ENCODE results near the gene ST8SIA2. TPM values are rescaled to one million over a fixed set of nuclear protein-coding genes. Genes with fewer than 3 reads are reported as not detected.
"Not testable (repeated sequence)": the region's sequence is repeated elsewhere in the genome, so short reads cannot be mapped to it uniquely, and the experiment has no call there.

The ST8SIA2 gene
- polyA plus RNA-seq, 4 donors: 4.9 to 6.9 (median 5.9) TPM

DNA sequence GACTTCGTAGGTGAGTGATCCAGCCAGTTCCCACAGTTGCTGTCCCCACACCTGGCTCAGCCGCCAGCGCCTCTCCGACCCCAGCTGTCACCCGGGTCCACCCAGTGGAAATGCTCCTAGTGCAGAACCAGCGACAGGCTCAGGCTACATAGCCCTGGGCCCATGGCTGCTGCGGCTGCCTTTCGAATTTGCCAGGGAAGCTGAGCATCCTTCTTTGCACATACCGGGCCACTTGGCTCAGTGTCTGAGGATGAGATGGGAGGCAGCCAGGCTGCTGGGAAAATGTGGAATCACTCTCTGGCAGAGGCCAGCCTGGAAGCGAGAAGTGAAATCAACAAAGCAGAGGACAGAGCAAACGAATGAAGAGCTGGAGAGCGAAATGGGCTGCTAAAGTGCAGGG is 80.1 kb downstream of the ST8SIA2 start:
- no peak for DNase-seq (ENCODE audit: low read depth in 4 of 4, low spot score in 3 of 4)

DNA sequence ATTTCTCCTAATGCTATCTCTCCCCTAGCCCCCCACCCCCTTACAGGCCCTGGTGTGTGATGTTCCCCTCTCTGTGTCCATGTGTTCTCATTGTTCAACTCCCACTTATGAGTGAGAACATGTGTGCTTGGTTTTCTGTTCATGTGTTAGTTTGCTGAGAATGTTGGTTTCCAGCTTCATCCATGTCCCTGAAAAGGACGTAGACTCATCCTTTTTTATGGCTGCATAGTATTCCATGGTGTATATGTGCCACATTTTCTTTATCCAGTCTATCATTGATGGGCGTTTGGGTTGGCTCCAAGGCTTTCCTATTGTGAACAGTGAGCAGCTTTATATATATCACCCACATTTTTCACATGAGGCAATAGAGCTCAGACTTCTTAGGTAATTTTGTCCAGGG is 86.0 kb downstream of the ST8SIA2 start:
- DNase-seq (ENCODE audit: low read depth in 4 of 4, low spot score in 3 of 4): not testable (repeated sequence)

DNA sequence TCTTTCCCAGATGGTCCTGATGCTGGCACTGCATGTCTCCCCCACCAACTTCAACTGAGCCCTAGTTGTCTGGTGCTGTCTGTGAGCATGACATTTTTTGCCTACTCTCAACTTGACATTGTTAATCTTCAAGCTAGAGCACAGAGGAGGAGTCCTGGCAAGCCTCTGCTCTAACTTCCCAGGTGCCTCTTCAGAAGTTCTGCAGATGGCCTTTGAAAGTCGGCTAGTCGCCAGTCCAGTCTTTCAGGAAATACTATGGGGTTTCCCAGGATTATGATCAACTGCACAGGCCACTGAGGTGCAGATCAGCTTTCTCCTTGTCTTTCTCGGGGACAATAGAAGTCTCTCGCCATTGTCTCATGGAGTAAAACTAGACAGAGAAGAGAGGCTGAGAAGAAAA is 86.7 kb downstream of the ST8SIA2 start:
- no peak for DNase-seq (ENCODE audit: low read depth in 4 of 4, low spot score in 3 of 4)

DNA sequence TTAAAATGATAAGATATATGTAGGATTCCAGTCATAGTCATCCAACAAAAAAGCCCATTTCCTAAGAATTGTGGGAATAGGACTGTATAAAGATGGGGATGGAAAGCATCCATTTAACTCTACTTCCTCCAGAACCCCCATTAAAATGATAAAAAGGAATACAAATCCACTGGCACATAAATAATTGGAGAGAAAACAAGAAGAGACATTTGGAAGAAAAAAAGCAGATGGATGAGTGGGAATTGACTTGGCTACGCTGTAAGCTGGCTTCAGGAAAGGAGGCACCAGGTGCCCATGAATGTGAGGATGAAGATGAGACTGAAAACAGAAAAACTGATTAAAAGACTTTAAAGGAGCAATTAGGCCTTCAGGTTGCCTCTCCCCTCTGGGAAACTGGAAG is 91.8 kb downstream of the ST8SIA2 start:
- no peak for DNase-seq (ENCODE audit: low read depth in 4 of 4, low spot score in 3 of 4)

DNA sequence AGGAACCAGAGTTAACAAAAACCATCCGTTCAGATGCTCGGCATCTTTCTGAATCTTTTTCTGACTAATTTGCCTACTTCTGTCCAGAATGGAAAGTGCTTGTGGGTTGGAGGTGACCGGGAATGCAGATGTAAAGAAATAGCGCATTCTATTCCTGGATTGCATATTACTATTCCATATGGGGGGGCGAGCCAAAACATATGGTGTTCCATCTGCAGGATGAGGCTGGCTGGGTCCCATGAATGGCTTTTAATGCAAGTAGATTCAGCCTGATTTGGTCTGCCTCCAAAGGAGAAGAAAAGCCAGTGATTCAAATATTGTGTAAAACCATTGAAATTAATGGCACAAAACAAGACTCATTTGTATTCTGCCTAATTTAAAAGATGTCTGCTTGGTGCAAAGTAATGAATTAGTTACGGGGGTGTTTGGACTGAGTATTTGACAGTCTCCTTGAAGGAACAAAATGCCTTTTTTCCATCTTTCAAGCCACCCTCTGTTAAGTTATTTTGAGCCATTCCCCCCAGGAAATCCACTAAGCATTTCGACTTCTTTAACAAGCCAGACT is 99.0 kb downstream of the ST8SIA2 start:
- no peak for DNase-seq (ENCODE audit: low read depth in 4 of 4, low spot score in 3 of 4)

DNA sequence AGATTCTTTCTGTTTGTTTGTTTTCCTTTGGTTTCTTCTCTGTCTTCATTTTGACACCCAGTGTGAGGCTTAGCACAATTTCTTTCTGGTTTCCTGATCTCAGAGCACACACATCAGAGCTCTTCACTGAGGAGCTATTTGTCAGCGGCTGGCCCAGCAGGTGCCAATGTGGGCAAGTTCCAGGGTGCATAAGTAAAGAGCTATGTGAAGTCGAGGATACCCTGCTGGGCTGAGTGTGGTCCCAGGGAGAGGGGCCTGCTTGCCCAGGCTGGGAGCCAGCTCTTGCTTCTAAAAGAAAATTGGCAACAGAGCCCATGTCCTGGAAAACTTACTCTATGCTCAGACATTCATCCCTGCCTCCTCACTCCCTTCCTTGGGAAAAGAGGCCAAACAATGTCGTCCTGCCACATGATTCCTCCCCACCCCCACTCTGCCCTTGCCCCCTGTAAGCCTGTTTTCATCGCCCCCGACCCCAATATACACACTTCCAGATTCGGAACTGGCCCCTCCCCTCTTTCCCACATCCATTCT is 101.2 kb downstream of the ST8SIA2 start:
- no peak for DNase-seq (ENCODE audit: low read depth in 4 of 4, low spot score in 3 of 4)

DNA sequence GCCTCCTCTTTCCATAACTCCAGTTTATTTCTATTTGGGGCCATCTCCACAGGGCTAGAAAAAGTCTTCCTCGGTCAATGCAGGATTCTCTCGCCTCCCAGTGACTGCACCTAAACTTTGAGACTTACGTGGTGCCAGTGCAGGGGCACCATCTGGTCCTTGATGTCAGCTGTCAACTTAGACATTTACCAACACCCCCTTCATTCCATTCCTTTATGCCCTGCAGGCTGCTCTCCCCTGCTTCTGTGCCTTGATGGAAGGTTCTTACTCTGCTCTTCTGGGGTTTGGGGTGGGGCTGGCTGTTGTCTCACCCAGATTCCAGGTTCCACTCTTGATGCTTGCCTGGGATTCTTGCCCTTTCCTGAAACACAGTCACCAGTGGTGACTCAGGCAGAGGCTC is 101.8 kb downstream of the ST8SIA2 start:
- DNase-seq (ENCODE audit: low read depth in 4 of 4, low spot score in 3 of 4): no peak

DNA sequence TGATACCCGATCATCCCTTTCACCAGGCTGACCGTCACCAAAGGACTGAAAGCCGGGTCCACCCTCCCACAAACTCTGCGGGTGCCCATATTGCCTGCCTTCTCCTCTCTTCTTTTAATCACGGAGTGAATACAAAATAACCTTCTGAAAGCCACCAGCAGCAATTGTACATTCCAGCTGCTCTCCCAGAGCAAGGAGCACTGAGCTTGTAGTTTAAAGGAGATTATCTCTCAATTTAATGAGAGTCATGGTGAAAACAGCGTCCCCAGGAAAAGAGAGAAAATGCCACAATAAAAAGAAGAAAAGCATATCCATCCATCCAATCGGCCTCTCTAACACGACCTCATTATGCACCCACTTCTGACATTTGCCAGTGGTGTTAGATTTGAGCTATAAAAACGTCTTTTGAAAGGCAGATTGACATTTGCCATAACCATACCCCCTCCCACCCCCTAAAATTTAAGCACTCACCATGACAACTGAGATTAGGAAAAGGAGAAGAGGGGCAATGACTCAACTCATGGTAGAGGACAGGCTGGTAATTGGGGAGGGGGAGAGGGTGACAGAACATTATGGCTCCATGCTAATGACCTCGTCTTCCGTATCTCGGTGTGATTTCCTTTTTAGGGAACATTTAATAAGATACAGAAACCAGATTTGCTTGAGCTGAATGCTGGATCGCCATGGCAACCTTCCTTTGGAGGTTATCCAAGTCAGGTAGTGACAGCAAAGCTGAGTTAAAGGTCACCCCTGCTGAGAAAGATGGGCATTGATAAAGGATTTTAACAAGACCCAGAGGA is 106.2 kb downstream of the ST8SIA2 start:
- DNase-seq (ENCODE audit: low read depth in 4 of 4, low spot score in 3 of 4): no peak

DNA sequence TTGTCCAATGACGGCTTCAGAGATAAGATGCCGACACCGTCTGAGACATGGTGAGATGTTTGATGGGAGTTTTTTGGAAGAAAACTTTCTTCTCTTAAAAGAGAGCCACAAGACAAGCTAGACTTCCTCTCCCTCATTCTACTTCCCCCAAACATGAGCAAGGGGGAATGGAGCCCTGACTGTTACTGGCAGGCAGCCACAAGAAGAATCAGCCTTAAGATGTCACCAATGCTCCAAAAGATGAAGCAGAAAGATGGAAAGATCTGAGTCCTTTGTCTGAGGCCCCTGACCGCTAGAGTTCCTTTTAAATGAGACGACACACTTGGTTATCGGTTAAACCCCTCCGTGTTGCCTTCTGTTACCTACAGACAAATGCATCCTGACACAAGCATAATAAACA is 108.7 kb downstream of the ST8SIA2 start:
- no peak for DNase-seq (ENCODE audit: low read depth in 4 of 4, low spot score in 3 of 4)

DNA sequence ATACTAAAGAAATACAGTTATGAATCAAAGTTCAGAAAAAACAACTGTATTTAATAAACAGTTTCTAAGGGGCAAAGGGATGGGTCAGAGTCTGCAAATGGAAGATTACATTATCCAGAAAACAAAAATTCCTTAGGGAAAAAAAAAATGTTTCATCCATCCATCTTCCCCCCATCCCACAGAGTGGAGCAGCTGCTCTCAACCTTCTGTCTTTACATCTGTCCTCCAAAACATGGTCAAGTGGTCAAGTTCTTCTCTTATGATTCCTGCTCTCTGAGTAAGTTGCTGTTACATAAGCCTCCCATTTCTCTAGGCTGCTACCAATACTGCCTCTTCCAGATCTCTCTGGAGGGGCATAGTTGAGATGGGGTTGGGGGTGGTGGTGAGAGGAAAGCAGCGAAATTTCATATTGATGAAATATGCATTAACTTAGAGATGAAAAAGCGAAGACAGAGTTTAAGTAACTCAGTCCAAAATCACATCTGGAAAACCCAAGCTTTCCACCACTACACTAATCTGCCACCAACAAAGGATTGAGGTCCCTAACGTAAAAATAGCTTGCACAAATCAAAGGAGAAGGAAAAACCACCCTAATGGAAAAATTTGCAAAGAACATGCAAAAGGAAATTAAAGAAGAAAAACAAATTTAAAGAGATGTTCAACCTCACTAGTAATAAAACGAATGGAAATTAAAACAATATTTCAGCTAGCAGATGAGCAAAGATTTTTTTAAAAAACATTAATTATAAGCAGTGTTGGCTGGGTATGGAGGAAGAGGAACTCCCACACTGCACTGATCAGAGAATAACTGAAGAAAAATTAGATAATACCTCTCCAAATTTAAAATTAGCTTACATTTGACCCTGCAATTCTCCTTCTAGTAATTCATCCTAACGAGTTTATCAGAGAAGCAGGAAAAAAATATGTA is 109.5 kb downstream of the ST8SIA2 start:
- DNase-seq (ENCODE audit: low read depth in 4 of 4, low spot score in 3 of 4): no peak

DNA sequence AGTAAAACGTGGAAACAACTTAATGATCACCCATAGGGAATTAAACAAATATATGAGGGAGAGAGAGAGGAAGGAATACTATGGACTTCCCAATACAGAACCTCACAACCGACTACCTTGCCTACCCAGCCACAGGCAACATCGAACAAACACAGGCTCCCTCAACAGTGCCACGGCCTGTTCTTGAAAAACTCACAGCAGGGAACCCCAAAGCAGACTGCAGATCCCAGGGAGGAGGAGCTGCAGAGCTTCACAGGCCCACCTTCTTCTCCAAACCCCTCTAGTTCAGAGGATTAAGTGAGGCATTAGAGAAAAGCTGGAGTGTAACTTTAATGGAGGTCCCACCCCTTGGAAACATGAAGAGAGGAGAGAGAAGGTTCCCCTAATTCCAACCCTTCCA is 110.2 kb downstream of the ST8SIA2 start:
- no peak for DNase-seq (ENCODE audit: low read depth in 4 of 4, low spot score in 3 of 4)

DNA sequence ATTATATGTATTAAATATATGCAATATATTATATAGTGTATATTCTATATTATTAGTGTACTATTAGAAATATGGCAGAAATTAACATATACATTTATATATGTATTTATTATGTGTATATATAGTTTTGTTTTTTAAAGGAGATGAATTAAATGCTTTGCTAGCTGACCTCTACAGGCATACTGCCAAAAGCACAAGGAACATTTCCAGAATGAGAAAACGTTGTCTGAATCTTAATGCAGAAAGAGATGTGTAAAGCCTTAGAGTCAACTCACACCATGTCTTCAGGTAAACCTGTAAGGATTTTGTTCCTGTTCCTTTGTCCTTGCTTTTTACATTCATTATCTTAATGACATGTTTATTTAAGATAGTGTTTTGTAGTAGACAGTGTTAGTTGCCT is 111.9 kb downstream of the ST8SIA2 start:
- DNase-seq (ENCODE audit: low read depth in 4 of 4, low spot score in 3 of 4): no peak

DNA sequence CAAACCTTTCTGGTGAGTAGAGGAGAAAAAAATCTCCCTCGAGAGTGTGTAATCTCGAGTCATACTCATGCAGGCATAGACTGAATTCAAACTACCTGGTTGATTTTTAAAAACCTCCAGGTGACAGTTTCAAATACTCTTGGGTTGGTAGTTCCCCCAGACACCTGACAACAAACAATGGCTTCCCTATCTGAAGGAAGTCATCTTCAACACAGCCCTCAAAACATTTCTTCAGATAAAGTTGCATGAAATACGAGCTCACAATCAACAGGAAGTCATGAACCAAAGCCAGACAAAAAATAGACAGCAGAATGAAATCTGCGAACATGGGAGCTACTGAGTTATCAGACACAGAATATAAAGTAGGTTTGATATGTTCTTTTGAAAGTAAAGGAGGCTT is 112.8 kb downstream of the ST8SIA2 start:
- DNase-seq (ENCODE audit: low read depth in 4 of 4, low spot score in 3 of 4): no peak

DNA sequence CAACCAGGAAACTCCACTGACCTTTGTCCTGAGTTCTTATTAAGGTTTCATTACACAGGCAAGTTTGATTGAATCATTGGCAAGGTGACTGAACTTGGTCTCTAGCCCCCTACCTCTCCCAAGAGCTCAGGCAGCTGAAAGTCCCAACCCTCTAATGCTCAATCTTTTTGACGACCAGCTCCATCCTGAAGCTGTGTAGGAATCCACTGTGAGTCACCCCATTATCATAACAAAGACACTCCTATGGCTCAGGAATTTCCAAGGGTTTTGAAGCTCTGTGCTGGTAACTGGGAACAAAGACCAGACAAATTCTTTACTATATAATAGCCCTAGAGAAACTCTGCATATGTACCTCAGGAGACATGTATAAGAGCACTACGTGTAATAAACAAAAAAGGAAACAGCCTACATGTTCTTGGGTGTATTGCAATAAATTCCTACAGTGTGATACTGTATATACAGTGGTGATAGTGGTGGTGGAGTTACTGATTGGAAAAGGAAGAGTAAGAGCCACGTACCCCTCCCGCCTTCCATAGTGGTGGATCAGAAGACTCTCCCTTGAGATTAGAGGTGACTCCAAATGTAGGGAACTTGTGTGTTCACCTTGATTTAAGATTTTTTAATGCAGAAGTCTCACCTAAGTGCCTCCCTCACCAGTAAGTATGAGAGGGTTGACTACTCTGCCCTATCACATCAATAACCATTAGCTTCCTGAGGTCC is 116.6 kb downstream of the ST8SIA2 start:
- DNase-seq (ENCODE audit: low read depth in 4 of 4, low spot score in 3 of 4): no peak

Data from left renal pelvis (tissue), 4 donors.